Right lobe of liver (tissue), 6 donors: Measurements from ENCODE around the gene RBM28. TPM values are rescaled to one million over a fixed set of nuclear protein-coding genes. Genes with fewer than 3 reads are reported as not detected.
A peak's percentile ranks its signal among the peaks of the same experiment; 100 is the strongest.

ENCODE experiments used
- ATAC-seq, 4 donors: fragments of 200-7000 bp; cut with Tn5 transposase; one replicate each; pipeline ENCODE4 v1.9.1; 2020; ENCODE audit warnings: mild to moderate bottlenecking in 4 of 4, moderate library complexity in 4 of 4
- DNase-seq, 3 donors: peaks; one replicate each; pipeline ENCODE4 v3.0.0-alpha.2; 2020
- H3K27ac ChIP-seq, 3 donors: fragments of 200-600 bp; one replicate each; pipeline ENCODE4 v1.8.0; 2022
- H3K27me3 ChIP-seq, 2 donors: fragments of 200-600 bp; one replicate each; pipeline ENCODE4 v1.8.0; 2022
- H3K36me3 ChIP-seq, 4 donors: fragments of 200-600 bp; sonication (generic) in 1 of 4; one replicate each; pipeline versions ENCODE4 v1.5.1 to v1.8.0; 2017 to 2022; ENCODE audit warnings: control low read depth in 1 of 4
- H3K4me1 ChIP-seq, 4 donors: fragments of 200-600 bp; sonication (generic) in 1 of 4; one replicate each; pipeline versions ENCODE4 v1.5.1 to v1.8.0; 2017 to 2022; ENCODE audit warnings: control low read depth in 1 of 4
- H3K4me3 ChIP-seq, 3 donors: fragments of 200-600 bp; one replicate each; pipeline ENCODE4 v1.8.0; 2022
- H3K9me3 ChIP-seq, 4 donors: fragments of 200-600 bp; sonication (generic) in 1 of 4; one replicate each; pipeline versions ENCODE4 v1.5.1 to v1.8.0; 2017 to 2022; ENCODE audit warnings: control low read depth in 1 of 4
- CTCF ChIP-seq, 4 donors: fragments of 200-600 bp in 3 of 4; fragments of 450-650 bp in 1 of 4; IDR thresholded peaks; one replicate each; pipeline versions ENCODE4 v1.5.1 to v1.8.0; 2016 to 2022; ENCODE audit warnings: antibody characterized with exemption in 4 of 4, mild to moderate bottlenecking in 2 of 4
- POLR2A ChIP-seq: fragments of 450-650 bp; IDR thresholded peaks from one replicate; pipeline ENCODE4 v1.6.1; 2017; ENCODE audit warnings: antibody characterized with exemption, mild to moderate bottlenecking
- WGBS: methylation state at CpG from one replicate; pipeline ENCODE4 v1.1.6; 2018; ENCODE audit warnings: low coverage, low lambda C conversion rate; ENCODE audit not compliant: insufficient coverage; ENCODE audit errors: missing lambda C conversion rate; 5-methylcytosine and 5-hydroxymethylcytosine counted together
- intact Hi-C, 2 donors: fragments of 100-400 bp; cut with DNase I; formaldehyde crosslinking; loops; one replicate each; pipeline versions ENCODE4 v1.11.2 to v1.14.1; 2022
- total RNA-seq, 6 experiments: library from RNA; depleted of rRNA in 2 of 6; stranded (reverse); fragments of >200 nt in 2 of 6; fragmentation: NEBNext Ultra II Directional in 3 of 6; extraction: Animal tissue kit (Norgen Biotek cat#: 25700) in 3 of 6; gene quantifications; one replicate each; pipeline versions ENCODE4 v1.1.0 to v1.2.4, GENCODE V29; 2016 to 2023
- donor health status: DM: no; HTN: yes; CAD: no.
- donor health status: DM: no; HTN: no; CAD: no.
- donor health status: DM: no; HTN: no; CAD: no.
- donor health status: DM: no; HTN: yes; CAD: no.
- donor health status: DM: no; HTN: yes; CAD: no.

Gene RBM28
- total RNA-seq, 6 experiments from 2014 or later = 9.0 to 17.4 (median 11.1) TPM

- intact Hi-C loops = no loop called here
- no peak for ATAC-seq
- no peaks in the 10 kb centered on the region for H3K36me3 ChIP-seq
- peaks cover 0 to 6% of the 10 kb centered on the region in 2 donors for H3K27me3 ChIP-seq
- H3K9me3 ChIP-seq = no peaks in the 10 kb centered on the region
- peak overlapping the region in 1 of 3 donors; percentile 26 for H3K4me3 ChIP-seq
- H3K27ac ChIP-seq = no peak overlapping the region
- no peak for TF ChIP-seq CTCF (IDR thresholded peaks at IDR 0.05)
- TF ChIP-seq POLR2A = no peak
- 12% methylated on average over 20 of the region's 30 CpGs for WGBS
- DNase-seq = peak in 1 of 3 donors; percentile 40
- peaks cover 0 to 28% (median 0%) of the 10 kb centered on the region in 4 donors for H3K4me1 ChIP-seq
These were observed 71.7 kb downstream of the RBM28 start for GRCh38 chr7:128271942-128272481.

DNA sequence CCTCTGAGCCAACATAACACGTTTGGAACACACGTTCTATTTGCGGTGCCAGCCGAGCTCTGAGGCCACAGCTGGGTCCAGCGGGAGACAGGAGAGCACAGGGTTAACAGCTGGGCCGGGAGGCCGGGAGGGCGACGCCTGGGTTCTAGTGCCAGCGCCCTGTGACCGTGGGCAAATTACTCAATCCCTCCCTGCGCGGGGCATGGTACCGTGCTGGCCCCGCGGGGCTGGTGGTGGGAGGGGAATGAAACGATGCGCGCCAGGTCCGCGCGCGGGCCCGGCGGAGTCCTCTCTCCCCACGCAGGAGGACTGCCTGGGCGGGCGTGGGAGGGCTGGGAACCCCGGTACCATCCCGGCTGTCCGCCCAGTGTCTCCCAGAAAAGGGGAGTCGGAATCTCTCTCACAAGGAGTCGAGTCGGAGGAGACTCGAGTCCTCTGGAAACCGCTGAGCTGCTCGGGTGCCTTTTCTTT lies 72.2 kb downstream of the RBM28 start:
- no peak overlapping the region for H3K27ac ChIP-seq
- H3K9me3 ChIP-seq = no peaks in the 10 kb centered on the region
- H3K36me3 ChIP-seq = no peaks in the 10 kb centered on the region
- peak overlapping the region in 1 of 3 donors; percentile 26 for H3K4me3 ChIP-seq
- peak in 1 of 3 donors; percentile 62 for DNase-seq
- intact Hi-C loops = no loop called here
- TF ChIP-seq POLR2A (no peak), CTCF (IDR thresholded peaks at IDR 0.05) (no peak)
- WGBS = 0% methylated on average over 7 of the region's 37 CpGs
- H3K27me3 ChIP-seq = peaks cover 0 to 6% of the 10 kb centered on the region in 2 donors
- ATAC-seq = peak; percentile 15 to 59 (median 33)
- H3K4me1 ChIP-seq = peaks cover 0 to 28% (median 0%) of the 10 kb centered on the region in 4 donors

GRCh38 chr7:128270826-128271272 lies 72.9 kb downstream of the RBM28 start:
- WGBS = 28% methylated on average over 7 of the region's 31 CpGs
- no peaks in the 10 kb centered on the region for H3K9me3 ChIP-seq
- H3K4me1 ChIP-seq = peaks cover 0 to 28% (median 0%) of the 10 kb centered on the region in 4 donors
- intact Hi-C loops = no loop called here
- peak in 1 of 4 donors; percentile 11 for TF ChIP-seq CTCF (IDR thresholded peaks at IDR 0.05)
- TF ChIP-seq POLR2A = no peak
- peak in 2 of 4 donors; percentile 6 to 26 for ATAC-seq
- H3K4me3 ChIP-seq = peak overlapping the region in 1 of 3 donors; percentile 26
- peak in 1 of 3 donors; percentile 46 for DNase-seq
- no peak overlapping the region for H3K27ac ChIP-seq
- no peaks in the 10 kb centered on the region for H3K36me3 ChIP-seq
- peaks cover 0 to 6% of the 10 kb centered on the region in 2 donors for H3K27me3 ChIP-seq

DNA sequence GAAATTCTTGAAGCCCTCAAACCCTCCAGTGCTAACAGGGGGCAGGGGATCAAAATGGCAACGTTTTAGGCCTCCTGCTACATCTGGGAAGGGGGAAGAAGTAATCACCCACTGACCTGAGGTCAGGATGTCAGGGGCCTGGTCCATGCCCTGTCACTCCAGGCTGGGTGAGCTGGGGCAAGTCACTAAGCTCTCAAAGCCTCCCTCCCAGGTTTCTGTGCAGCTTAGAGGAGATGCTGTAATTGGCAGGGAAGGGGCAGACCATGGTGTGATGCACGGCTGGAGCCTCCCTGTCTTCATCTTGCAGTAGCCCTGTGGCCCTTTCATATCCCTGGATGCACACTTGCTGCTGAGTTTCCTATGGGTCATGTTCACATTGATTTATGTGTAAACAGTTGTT lies 75.5 kb downstream of the RBM28 start:
- H3K36me3 ChIP-seq = no peaks in the 10 kb centered on the region
- 63% methylated on average over 1 of the region's 2 CpGs for WGBS
- intact Hi-C loops = no loop called here
- no peak for ATAC-seq
- peaks cover 0 to 6% of the 10 kb centered on the region in 2 donors for H3K27me3 ChIP-seq
- peak in 1 of 3 donors; percentile 23 for DNase-seq
- peaks cover 0 to 13% (median 0%) of the 10 kb centered on the region in 4 donors for H3K4me1 ChIP-seq
- H3K9me3 ChIP-seq = no peaks in the 10 kb centered on the region
- no peak overlapping the region for H3K27ac ChIP-seq
- no peak for TF ChIP-seq POLR2A
- TF ChIP-seq CTCF (IDR thresholded peaks at IDR 0.05) = no peak
- H3K4me3 ChIP-seq = no peak overlapping the region
